Astrocyte (in vitro differentiated cells and primary cell): ENCODE measurements around the gene C16orf95.

ENCODE experiments used
- CTCF ChIP-seq: IDR thresholded peaks from 2 replicates; pipeline ENCODE4 v1.5.1; 2011; ENCODE audit warnings: low read depth, mild to moderate bottlenecking, inconsistent platforms, low read length, moderate library complexity; ENCODE audit not compliant: insufficient read depth
- EZH2 ChIP-seq: IDR thresholded peaks from 2 replicates; pipeline ENCODE4 v1.6.1; 2012; ENCODE audit warnings: mild to moderate bottlenecking, low read length, inconsistent platforms; ENCODE audit not compliant: insufficient read depth

DNA sequence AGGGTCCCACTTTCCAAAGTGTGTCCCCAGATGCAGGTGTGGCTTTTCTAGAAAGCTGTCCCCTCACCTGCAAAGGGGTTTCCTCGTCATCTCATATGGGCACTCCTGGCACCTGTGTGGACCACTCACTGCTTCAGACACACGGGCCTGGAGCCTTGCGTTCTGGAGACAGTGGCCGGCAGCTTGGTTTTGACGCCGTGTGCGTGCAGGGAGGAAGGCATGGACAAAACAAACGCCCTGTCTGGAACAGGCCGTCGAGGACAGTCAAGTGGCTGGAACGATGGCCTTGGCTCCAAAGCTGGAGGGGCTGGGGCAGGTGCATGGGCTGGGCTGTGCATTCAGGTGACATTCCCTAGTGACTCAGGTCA, 13.0 kb upstream of the C16orf95 start:
- TF ChIP-seq EZH2 (no peak), CTCF (no peak)
